Trophoblast cell (in vitro differentiated cells and primary cell): ENCODE measurements around the gene TTLL4.

Experiments
- DNase-seq, 2 donors: peaks; one replicate each; pipeline ENCODE4 v3.0.0-alpha.2; 2016
- H2AFZ ChIP-seq: 2 replicates; pipeline ENCODE4 v1.6.1; 2013; ENCODE audit warnings: low read length, moderate library complexity, mild to moderate bottlenecking; ENCODE audit not compliant: insufficient read depth, poor library complexity
- H2AK5ac ChIP-seq: 2 replicates; pipeline ENCODE4 v1.6.1; 2013; ENCODE audit warnings: mild to moderate bottlenecking, low read length
- H2BK120ac ChIP-seq: 2 replicates; pipeline ENCODE4 v1.6.1; 2013; ENCODE audit warnings: low read length, mild to moderate bottlenecking, moderate library complexity; ENCODE audit not compliant: insufficient read depth, poor library complexity
- H2BK12ac ChIP-seq: 2 replicates; pipeline ENCODE4 v1.6.1; 2013; ENCODE audit warnings: mild to moderate bottlenecking, low read length, moderate library complexity
- H2BK5ac ChIP-seq: 2 replicates; pipeline ENCODE4 v1.6.1; 2013; ENCODE audit warnings: low read length, low read depth, moderate library complexity, mild to moderate bottlenecking; ENCODE audit not compliant: poor library complexity
- H3K14ac ChIP-seq: 2 replicates; pipeline ENCODE4 v1.6.1; 2013; ENCODE audit warnings: mild to moderate bottlenecking, low read length
- H3K18ac ChIP-seq: 2 replicates; pipeline ENCODE4 v1.6.1; 2013; ENCODE audit warnings: mild to moderate bottlenecking, low read length
- H3K23ac ChIP-seq: 2 replicates; pipeline ENCODE4 v1.6.1; 2013; ENCODE audit warnings: low read length
- H3K27ac ChIP-seq: 2 replicates; pipeline ENCODE4 v1.5.1; 2013; ENCODE audit warnings: low read depth, mild to moderate bottlenecking, inconsistent platforms, low read length, moderate library complexity
- H3K27me3 ChIP-seq: 2 replicates; pipeline ENCODE4 v1.6.1; 2013; ENCODE audit warnings: inconsistent platforms, mild to moderate bottlenecking, low read length, moderate library complexity; ENCODE audit not compliant: insufficient read depth
- H3K36me3 ChIP-seq, 2 experiments: 1 replicate in 1 of 2; 2 replicates in 1 of 2; pipeline ENCODE4 v1.6.1; 2013; ENCODE audit warnings: low read length in 2 of 2, mild to moderate bottlenecking in 2 of 2, moderate library complexity in 1 of 2; ENCODE audit not compliant: insufficient read depth in 2 of 2, control insufficient read depth in 1 of 2
- H3K4ac ChIP-seq: 2 replicates; pipeline ENCODE4 v1.6.1; 2013; ENCODE audit warnings: low read depth, mild to moderate bottlenecking, low read length, moderate library complexity
- H3K4me1 ChIP-seq, 2 experiments: 1 replicate in 1 of 2; 2 replicates in 1 of 2; pipeline ENCODE4 v1.6.1; 2013; ENCODE audit warnings: low read length in 2 of 2, mild to moderate bottlenecking in 2 of 2, moderate library complexity in 1 of 2; ENCODE audit not compliant: insufficient read depth in 2 of 2, control insufficient read depth in 1 of 2
- H3K4me2 ChIP-seq: 2 replicates; pipeline ENCODE4 v1.6.1; 2013; ENCODE audit warnings: inconsistent platforms, mild to moderate bottlenecking, low read length, moderate library complexity
- H3K4me3 ChIP-seq: 2 replicates; pipeline ENCODE4 v1.5.1; 2013; ENCODE audit warnings: mild to moderate bottlenecking, low read depth, low read length, inconsistent platforms
- H3K79me1 ChIP-seq: one replicate; pipeline ENCODE4 v1.6.1; 2013; ENCODE audit warnings: low read length
- H3K79me2 ChIP-seq: 2 replicates; pipeline ENCODE4 v1.6.1; 2013; ENCODE audit warnings: low read length, mild to moderate bottlenecking; ENCODE audit not compliant: control insufficient read depth, insufficient read depth, poor library complexity
- H3K9ac ChIP-seq: 2 replicates; pipeline ENCODE4 v1.6.1; 2013; ENCODE audit warnings: mild to moderate bottlenecking, low read length
- H3K9me3 ChIP-seq: 2 replicates; pipeline ENCODE4 v1.6.1; 2013; ENCODE audit warnings: low read depth, mild to moderate bottlenecking, control low read depth, inconsistent platforms, low read length; ENCODE audit not compliant: insufficient read depth
- H4K12ac ChIP-seq: 2 replicates; pipeline ENCODE4 v1.6.1; 2013; ENCODE audit warnings: low read depth, mild to moderate bottlenecking, low read length, moderate library complexity
- H4K8ac ChIP-seq: 2 replicates; pipeline ENCODE4 v1.6.1; 2013; ENCODE audit warnings: low read depth, mild to moderate bottlenecking, low read length, moderate library complexity
- H4K91ac ChIP-seq: one replicate; pipeline ENCODE4 v1.6.1; 2013; ENCODE audit warnings: low read depth, mild to moderate bottlenecking, low read length, moderate library complexity
- WGBS: extraction: QIAGEN DNeasy Blood & Tissue Kit; methylation state at CpG from one replicate; pipeline ENCODE4 v1.1.7; 2013; ENCODE audit warnings: missing lambda C conversion rate; ENCODE audit not compliant: insufficient read length, insufficient coverage; ENCODE audit errors: extremely low coverage; 5-methylcytosine and 5-hydroxymethylcytosine counted together

The TTLL4 gene

GRCh38 chr2:218694405-218695145 lies 16.1 kb upstream of the TTLL4 start:
- H3K4me1 ChIP-seq: peaks cover 26% of the 10 kb centered on the region in 2 experiments
- H3K36me3 ChIP-seq: peaks cover 12 to 25% of the 10 kb centered on the region in 2 experiments

GRCh38 chr2:218698885-218699284 lies 11.8 kb upstream of the TTLL4 start:
- Histone ChIP-seq H3K79me2 (no peaks in the 10 kb centered on the region), H2BK120ac (no peak overlapping the region), H3K14ac (no peak overlapping the region), H2AFZ (no peak overlapping the region), H3K4me1 (peaks cover 18% of the 10 kb centered on the region in 2 experiments), H3K4me2 (no peak overlapping the region), H3K4me3 (no peak overlapping the region), H4K12ac (no peak overlapping the region), H3K27ac (no peak overlapping the region), H2AK5ac (no peak overlapping the region), H3K79me1 (peaks cover 7% of the 10 kb centered on the region), H2BK5ac (no peak overlapping the region), H3K9ac (no peak overlapping the region), H3K27me3 (no peaks in the 10 kb centered on the region), H3K36me3 (peaks cover 6 to 12% of the 10 kb centered on the region in 2 experiments), H3K23ac (no peak overlapping the region), H3K18ac (no peak overlapping the region), H3K9me3 (no peaks in the 10 kb centered on the region), H4K91ac (no peak overlapping the region), H2BK12ac (no peak overlapping the region), H4K8ac (no peak overlapping the region), H3K4ac (no peak overlapping the region)
- no CpG with 5 or more reads among the region's 8 CpGs for WGBS
- no peak for DNase-seq

More at GRCh38 chr2:218694405-218695145, 16.1 kb upstream of the TTLL4 start:
- peak overlapping the region; percentile 47 for H4K8ac ChIP-seq
- peak overlapping the region; percentile 67 for H2BK120ac ChIP-seq
- peak overlapping the region; percentile 42 for H2BK5ac ChIP-seq
- no peak overlapping the region for H2AK5ac ChIP-seq
- no peaks in the 10 kb centered on the region for H3K27me3 ChIP-seq
- H3K4me2 ChIP-seq: no peak overlapping the region
- H3K9me3 ChIP-seq: no peaks in the 10 kb centered on the region
- H3K23ac ChIP-seq: no peak overlapping the region
- no peak overlapping the region for H4K12ac ChIP-seq
- H2BK12ac ChIP-seq: no peak overlapping the region
- peak overlapping the region; percentile 88 for H3K27ac ChIP-seq
- H3K79me2 ChIP-seq: no peaks in the 10 kb centered on the region
- no peak overlapping the region for H3K14ac ChIP-seq
- peak overlapping the region; percentile 55 for H4K91ac ChIP-seq
- no CpG with 5 or more reads among the region's 3 CpGs for WGBS
- no peak overlapping the region for H3K18ac ChIP-seq
- H3K4ac ChIP-seq: no peak overlapping the region
- no peak overlapping the region for H3K4me3 ChIP-seq
- H3K79me1 ChIP-seq: peaks cover 13% of the 10 kb centered on the region
- no peak overlapping the region for H3K9ac ChIP-seq
- DNase-seq: no peak
- H2AFZ ChIP-seq: no peak overlapping the region

GRCh38 chr2:218701806-218702205 lies 8.8 kb upstream of the TTLL4 start:
- no peak overlapping the region for H3K18ac ChIP-seq
- H4K8ac ChIP-seq: no peak overlapping the region
- no peaks in the 10 kb centered on the region for H3K9me3 ChIP-seq
- H2BK120ac ChIP-seq: no peak overlapping the region
- no peak overlapping the region for H3K4me2 ChIP-seq
- H3K4me3 ChIP-seq: no peak overlapping the region
- no peak overlapping the region for H2AK5ac ChIP-seq
- H3K14ac ChIP-seq: no peak overlapping the region
- no peak overlapping the region for H2AFZ ChIP-seq
- H3K27ac ChIP-seq: no peak overlapping the region
- H3K27me3 ChIP-seq: no peaks in the 10 kb centered on the region
- H3K79me1 ChIP-seq: peaks cover 3% of the 10 kb centered on the region
- H4K12ac ChIP-seq: no peak overlapping the region
- no peak overlapping the region for H3K9ac ChIP-seq
- H4K91ac ChIP-seq: no peak overlapping the region
- no peak overlapping the region for H3K23ac ChIP-seq
- H2BK5ac ChIP-seq: no peak overlapping the region
- no peak overlapping the region for H2BK12ac ChIP-seq
- H3K79me2 ChIP-seq: no peaks in the 10 kb centered on the region
- peaks cover 6 to 12% of the 10 kb centered on the region in 2 experiments for H3K36me3 ChIP-seq
- no CpG with 5 or more reads among the region's 2 CpGs for WGBS
- peaks cover 4 to 5% of the 10 kb centered on the region in 2 experiments for H3K4me1 ChIP-seq
- H3K4ac ChIP-seq: no peak overlapping the region
- DNase-seq: no peak

- H2AK5ac ChIP-seq: no peak overlapping the region
Observed at GRCh38 chr2:218703341-218703740, 7.3 kb upstream of the TTLL4 start.

More at GRCh38 chr2:218703341-218703740, 7.3 kb upstream of the TTLL4 start:
- Histone ChIP-seq H3K14ac (no peak overlapping the region), H4K91ac (no peak overlapping the region), H2BK12ac (peak overlapping the region; percentile 8), H3K79me2 (no peaks in the 10 kb centered on the region), H4K12ac (no peak overlapping the region), H2BK5ac (no peak overlapping the region), H4K8ac (no peak overlapping the region), H3K9me3 (no peaks in the 10 kb centered on the region), H2AFZ (no peak overlapping the region), H2BK120ac (no peak overlapping the region), H3K4me2 (no peak overlapping the region), H3K27ac (no peak overlapping the region), H3K18ac (no peak overlapping the region), H3K4ac (no peak overlapping the region), H3K79me1 (peaks cover 2% of the 10 kb centered on the region), H3K23ac (no peak overlapping the region), H3K9ac (no peak overlapping the region), H3K4me3 (no peak overlapping the region), H3K4me1 (no peaks in the 10 kb centered on the region), H3K36me3 (peaks cover 6 to 9% of the 10 kb centered on the region in 2 experiments), H3K27me3 (no peaks in the 10 kb centered on the region)
- no peak for DNase-seq
- 100% methylated on average over 1 of the region's 4 CpGs for WGBS
